HG02840 (cell line): ENCODE measurements around the gene PSORS1C1.
"Not testable (repeated sequence)": the region's sequence is repeated elsewhere in the genome, so short reads cannot be mapped to it uniquely, and the experiment has no call there.

Experiments
- ATAC-seq: cut with Tn5 transposase; IDR thresholded peaks from one replicate; pipeline ENCODE4 v1.9.1; 2021; ENCODE audit warnings: mild to moderate bottlenecking, moderate library complexity, moderate number of reproducible peaks; ENCODE audit not compliant: unreplicated experiment, low FRiP score

Gene PSORS1C1

GRCh38 chr6:31114541-31114878, at the start of gene PSORS1C1:
PSORS1C1 (plus strand) TSS chr6:31114800; CDS start chr6:31129633, 14,833 bp downstream.
- ATAC-seq: no peak

GRCh38 chr6:31065556-31065955, 49.0 kb upstream of the PSORS1C1 start:
- ATAC-seq: no peak

GRCh38 chr6:31067028-31067427, 47.6 kb upstream of the PSORS1C1 start:
- ATAC-seq: not testable (repeated sequence)

- not testable (repeated sequence) for ATAC-seq
These were observed 46.5 kb upstream of the PSORS1C1 start for GRCh38 chr6:31067891-31068668.

GRCh38 chr6:31068669-31069340, 45.8 kb upstream of the PSORS1C1 start:
- no peak for ATAC-seq

GRCh38 chr6:31070711-31071197, 43.8 kb upstream of the PSORS1C1 start:
- ATAC-seq: no peak

GRCh38 chr6:31074401-31074800, 40.2 kb upstream of the PSORS1C1 start:
- ATAC-seq: no peak

GRCh38 chr6:31075528-31075927, 39.1 kb upstream of the PSORS1C1 start:
- ATAC-seq: no peak

GRCh38 chr6:31076611-31077010, 38.0 kb upstream of the PSORS1C1 start:
- no peak for ATAC-seq

GRCh38 chr6:31079656-31080261, 34.8 kb upstream of the PSORS1C1 start:
- no peak for ATAC-seq

- no peak for ATAC-seq
These were observed 32.7 kb upstream of the PSORS1C1 start for GRCh38 chr6:31081872-31082271.

GRCh38 chr6:31083742-31084354, 30.8 kb upstream of the PSORS1C1 start:
- ATAC-seq: no peak

- no peak for ATAC-seq
These were observed 27.7 kb upstream of the PSORS1C1 start for GRCh38 chr6:31086788-31087440.

- ATAC-seq: no peak
These were observed 27.0 kb upstream of the PSORS1C1 start for GRCh38 chr6:31087494-31088089.

- no peak for ATAC-seq
These were observed 24.2 kb upstream of the PSORS1C1 start for GRCh38 chr6:31090275-31090972.

GRCh38 chr6:31090973-31091364, 23.6 kb upstream of the PSORS1C1 start:
- ATAC-seq: no peak

GRCh38 chr6:31091680-31092079, 22.9 kb upstream of the PSORS1C1 start:
- ATAC-seq: no peak

GRCh38 chr6:31092238-31092637, 22.4 kb upstream of the PSORS1C1 start:
- no peak for ATAC-seq

- no peak for ATAC-seq
These were observed 21.7 kb upstream of the PSORS1C1 start for GRCh38 chr6:31092769-31093505.
